ENCODE measurements around the gene ANKRD33.

ANKRD33 gene

DNA sequence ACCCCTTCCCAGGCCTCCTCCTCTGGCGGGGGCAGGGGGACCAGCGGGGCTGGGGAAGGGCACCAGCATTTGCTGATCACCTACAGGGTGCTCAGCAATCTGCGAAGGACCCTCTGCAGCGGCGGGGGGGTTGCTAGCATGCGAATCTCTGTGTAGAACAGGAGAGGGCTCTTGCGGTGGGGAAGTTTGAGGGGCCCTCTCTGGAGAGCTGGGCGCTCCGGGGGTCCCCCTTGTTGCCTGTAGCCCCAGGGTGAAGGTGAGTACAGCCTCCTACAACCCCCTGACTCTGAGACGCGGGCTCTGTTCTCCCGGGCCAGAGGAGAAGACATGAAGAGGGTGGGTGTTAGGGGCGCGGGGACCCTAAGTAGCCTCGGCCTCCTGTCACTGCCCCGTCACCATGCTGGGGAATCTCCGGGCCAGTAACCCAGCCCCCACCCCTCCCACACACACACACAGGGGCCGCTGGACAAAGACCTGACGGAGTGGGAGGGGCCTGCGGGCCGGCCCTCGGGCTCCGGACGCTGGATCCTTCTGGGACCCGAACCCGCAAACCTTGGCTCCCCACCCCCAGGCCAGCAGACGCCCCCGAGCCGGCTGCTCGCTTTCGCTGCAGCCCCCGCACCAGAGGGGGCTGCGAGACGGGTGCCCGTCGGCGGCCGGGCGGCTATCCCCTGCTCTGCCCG, 40.1 kb upstream of the ANKRD33 start:
- DNase-seq (ENCODE audit: insufficient read length, low spot score), result no peak
- no peak for FAIRE-seq
- TF ChIP-seq POLR2AphosphoS5 (IDR thresholded peaks at IDR 0.05; ENCODE audit: low read depth, low read length) (no peak), TAF1 (IDR thresholded peaks at IDR 0.05; ENCODE audit: low read depth, low read length) (no peak), POLR2A (IDR thresholded peaks at IDR 0.05; ENCODE audit: low read depth, low read length) (no peak), PAX5 (IDR thresholded peaks at IDR 0.05; ENCODE audit: insufficient read depth, low read length, severe bottlenecking) (no peak), SPI1 (IDR thresholded peaks at IDR 0.05; ENCODE audit: low read depth, low read length) (no peak), POU2F2 (IDR thresholded peaks at IDR 0.05; ENCODE audit: low read depth, low read length) (no peak)

DNA sequence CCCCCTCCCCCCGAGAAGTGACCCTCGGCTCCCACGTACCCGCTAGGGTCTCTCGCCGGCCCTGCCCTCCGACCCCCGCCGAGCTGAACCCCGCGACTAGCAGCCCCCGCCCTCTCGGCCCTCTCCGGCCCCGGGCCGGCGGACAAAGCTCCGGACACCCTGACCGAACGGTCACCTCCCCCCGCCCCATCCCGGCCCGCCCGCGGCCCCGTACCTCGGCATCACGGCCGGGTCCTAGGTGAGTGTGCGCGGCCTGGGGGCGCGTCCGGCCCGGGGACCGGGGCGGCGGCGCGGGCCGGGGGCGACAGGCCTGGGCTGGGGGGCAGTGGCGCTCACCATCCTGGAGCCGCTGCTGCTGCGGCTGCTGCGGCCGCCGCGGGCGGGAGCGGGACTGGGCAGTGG, 39.6 kb upstream of the ANKRD33 start, which contains the start of gene FIGNL2:
Gene FIGNL2 (minus strand): TSS at position 393 of the 402 bp plus-strand sequence. CDS start 26,305 bp downstream, outside the sequence.
- no peak for DNase-seq (ENCODE audit: insufficient read length, low spot score)
- FAIRE-seq, result no peak
- TF ChIP-seq POU2F2 (IDR thresholded peaks at IDR 0.05; ENCODE audit: low read depth, low read length) (no peak), SPI1 (IDR thresholded peaks at IDR 0.05; ENCODE audit: low read depth, low read length) (no peak), PAX5 (IDR thresholded peaks at IDR 0.05; ENCODE audit: insufficient read depth, low read length, severe bottlenecking) (no peak), POLR2AphosphoS5 (IDR thresholded peaks at IDR 0.05; ENCODE audit: low read depth, low read length) (no peak), POLR2A (IDR thresholded peaks at IDR 0.05; ENCODE audit: low read depth, low read length) (no peak), TAF1 (IDR thresholded peaks at IDR 0.05; ENCODE audit: low read depth, low read length) (no peak)

DNA sequence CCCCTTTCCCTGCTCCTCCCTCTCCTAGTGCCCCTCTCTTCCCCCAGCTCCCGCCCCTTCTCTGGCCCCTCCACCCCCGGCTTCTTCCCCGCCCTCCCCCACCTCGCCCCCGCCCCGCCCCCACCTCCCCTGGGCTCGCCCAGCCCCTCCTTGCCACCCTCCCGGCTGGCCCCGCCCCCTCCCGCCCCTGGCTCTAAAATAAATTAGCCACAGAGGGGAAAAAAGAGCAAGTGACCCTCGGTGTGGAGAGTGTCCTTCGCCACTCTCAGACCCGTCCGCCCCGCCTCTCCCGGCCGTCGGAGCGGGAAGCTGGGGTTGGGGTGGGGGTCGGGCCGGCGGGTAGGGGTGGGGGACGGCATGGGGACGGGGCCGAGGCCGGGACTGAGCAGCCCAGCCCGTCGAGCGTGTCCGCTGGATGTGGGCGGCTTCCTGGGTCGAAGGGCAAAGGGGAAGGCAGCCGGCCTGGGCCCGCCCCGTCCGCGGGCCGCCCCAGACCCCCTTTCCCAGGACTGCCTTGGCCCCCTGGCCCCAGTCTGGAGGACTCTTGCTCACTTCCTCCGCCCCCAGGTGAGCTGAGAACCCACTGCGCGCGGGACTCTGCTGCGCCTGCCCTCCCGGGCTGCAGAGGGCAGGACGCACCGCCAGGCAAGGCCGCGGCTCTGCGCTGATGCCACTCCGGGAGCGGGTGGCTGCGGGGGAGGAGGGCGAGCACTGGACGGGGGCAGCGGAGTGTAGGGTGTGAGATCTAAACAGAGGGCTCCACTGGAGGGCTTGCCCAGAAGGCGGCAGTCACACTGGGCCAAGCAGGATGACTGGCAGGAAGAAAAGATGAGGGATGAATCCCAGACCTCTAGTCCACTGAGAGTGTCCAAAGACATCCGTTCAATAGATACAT, 38.8 kb upstream of the ANKRD33 start:
- TF ChIP-seq SPI1 (IDR thresholded peaks at IDR 0.05; ENCODE audit: low read depth, low read length) (no peak), PAX5 (IDR thresholded peaks at IDR 0.05; ENCODE audit: insufficient read depth, low read length, severe bottlenecking) (no peak), POU2F2 (IDR thresholded peaks at IDR 0.05; ENCODE audit: low read depth, low read length) (no peak), TAF1 (IDR thresholded peaks at IDR 0.05; ENCODE audit: low read depth, low read length) (no peak), POLR2AphosphoS5 (IDR thresholded peaks at IDR 0.05; ENCODE audit: low read depth, low read length) (no peak)
- FAIRE-seq, result no peak
- DNase-seq (ENCODE audit: insufficient read length, low spot score), result no peak

DNA sequence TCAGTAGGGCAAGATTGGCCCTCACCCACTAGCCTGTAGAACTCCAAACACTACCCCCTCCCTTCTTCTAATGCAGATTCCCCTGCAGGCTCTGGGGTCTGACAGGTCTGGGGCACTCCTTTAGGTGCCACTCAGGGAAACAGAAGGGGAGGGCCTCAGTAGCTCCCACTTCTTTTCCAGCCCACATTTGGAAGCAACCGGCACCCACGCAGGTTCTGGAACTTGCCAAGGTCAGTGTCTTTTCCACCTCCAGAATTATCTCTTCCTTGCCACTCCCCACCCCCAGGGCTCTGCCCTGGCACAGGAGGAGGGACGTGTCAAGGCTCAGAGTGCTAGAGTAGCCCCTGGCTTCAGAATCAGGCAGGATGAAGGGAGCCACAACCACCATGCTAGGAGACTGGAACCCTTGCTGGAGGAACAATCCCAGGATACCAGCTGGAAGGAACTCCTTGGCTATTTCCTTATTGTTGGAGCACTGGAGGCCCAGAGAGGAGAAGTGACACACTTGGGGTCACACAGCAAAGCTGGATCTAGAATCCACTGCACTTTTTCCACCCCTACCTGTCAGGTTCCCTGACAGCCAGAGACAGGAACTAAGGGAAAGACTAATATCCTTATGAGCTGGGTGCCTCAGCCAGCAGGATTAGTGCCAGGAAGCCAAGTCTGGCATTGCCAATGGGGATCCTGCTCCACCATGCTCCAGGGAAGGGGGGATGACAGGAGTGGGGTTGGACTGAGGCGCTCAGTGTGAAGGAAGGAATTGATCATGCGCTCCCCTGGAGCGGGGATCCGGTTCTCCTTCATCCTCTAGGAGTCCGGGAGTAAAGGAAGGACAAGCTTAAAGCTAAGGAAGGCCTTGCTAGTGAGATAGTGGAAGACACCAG, 37.6 kb upstream of the ANKRD33 start:
- DNase-seq (ENCODE audit: insufficient read length, low spot score), result no peak
- TF ChIP-seq TAF1 (IDR thresholded peaks at IDR 0.05; ENCODE audit: low read depth, low read length) (no peak), POLR2AphosphoS5 (IDR thresholded peaks at IDR 0.05; ENCODE audit: low read depth, low read length) (no peak)
- FAIRE-seq, result no peak

DNA sequence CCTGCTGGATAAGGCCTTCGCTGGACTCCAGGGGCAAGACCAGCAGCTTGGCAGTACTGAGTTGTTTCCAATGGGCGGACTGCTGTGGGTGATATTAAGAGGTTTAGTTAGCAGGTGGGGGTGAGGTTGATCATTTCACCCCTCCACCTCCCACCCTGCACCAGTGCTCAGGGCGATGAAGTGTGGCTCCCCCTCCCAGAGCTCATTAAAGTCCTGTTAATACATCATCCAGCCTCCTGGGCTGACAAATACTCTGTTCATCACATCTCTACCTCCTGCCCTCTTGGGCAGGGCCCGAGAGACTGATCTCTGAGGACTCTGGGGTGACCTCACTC, 37.0 kb upstream of the ANKRD33 start:
- TF ChIP-seq TAF1 (IDR thresholded peaks at IDR 0.05; ENCODE audit: low read depth, low read length) (no peak), POLR2A (IDR thresholded peaks at IDR 0.05; ENCODE audit: low read depth, low read length) (no peak), PAX5 (IDR thresholded peaks at IDR 0.05; ENCODE audit: insufficient read depth, low read length, severe bottlenecking) (no peak), POU2F2 (IDR thresholded peaks at IDR 0.05; ENCODE audit: low read depth, low read length) (no peak), POLR2AphosphoS5 (IDR thresholded peaks at IDR 0.05; ENCODE audit: low read depth, low read length) (no peak), SPI1 (IDR thresholded peaks at IDR 0.05; ENCODE audit: low read depth, low read length) (no peak)
- no peak for DNase-seq (ENCODE audit: insufficient read length, low spot score)
- no peak for FAIRE-seq

DNA sequence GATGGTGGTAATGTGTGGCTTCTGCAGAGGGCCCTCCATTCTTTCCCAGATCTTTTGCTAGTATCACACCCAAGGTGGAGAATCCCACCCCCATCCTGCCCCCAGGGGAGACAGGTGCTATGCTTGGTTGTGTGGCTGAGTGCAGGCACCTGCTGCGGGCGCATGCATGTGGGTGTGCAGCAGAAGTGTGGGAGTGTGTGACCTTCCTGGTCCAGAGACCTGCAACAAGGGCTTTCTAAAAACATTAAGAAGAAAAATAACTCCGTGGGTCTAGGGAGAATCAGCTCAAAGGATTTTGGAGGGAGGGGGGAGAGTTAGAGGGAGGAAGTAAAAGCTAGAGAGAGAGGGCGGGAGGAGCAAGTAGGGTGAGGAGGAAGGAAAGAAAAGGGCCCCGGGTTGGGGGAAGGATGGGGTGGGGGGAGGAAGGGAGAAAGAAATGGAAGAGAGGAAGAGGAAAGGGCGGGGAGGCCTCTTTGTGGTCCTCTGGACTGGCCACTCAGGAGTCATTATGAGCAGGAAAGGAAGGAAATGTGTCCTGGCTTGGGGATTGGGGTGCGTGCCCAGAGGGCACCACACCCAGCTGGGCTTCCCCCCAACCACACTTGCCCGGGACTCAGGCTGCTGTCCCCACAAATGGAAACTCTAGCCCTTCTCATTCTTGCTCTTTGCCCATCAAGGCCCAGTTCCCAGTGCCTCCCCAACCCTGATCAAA, 36.3 kb upstream of the ANKRD33 start:
- no peak for DNase-seq (ENCODE audit: insufficient read length, low spot score)
- TF ChIP-seq SPI1 (IDR thresholded peaks at IDR 0.05; ENCODE audit: low read depth, low read length) (no peak), TAF1 (IDR thresholded peaks at IDR 0.05; ENCODE audit: low read depth, low read length) (no peak)
- FAIRE-seq, result no peak

DNA sequence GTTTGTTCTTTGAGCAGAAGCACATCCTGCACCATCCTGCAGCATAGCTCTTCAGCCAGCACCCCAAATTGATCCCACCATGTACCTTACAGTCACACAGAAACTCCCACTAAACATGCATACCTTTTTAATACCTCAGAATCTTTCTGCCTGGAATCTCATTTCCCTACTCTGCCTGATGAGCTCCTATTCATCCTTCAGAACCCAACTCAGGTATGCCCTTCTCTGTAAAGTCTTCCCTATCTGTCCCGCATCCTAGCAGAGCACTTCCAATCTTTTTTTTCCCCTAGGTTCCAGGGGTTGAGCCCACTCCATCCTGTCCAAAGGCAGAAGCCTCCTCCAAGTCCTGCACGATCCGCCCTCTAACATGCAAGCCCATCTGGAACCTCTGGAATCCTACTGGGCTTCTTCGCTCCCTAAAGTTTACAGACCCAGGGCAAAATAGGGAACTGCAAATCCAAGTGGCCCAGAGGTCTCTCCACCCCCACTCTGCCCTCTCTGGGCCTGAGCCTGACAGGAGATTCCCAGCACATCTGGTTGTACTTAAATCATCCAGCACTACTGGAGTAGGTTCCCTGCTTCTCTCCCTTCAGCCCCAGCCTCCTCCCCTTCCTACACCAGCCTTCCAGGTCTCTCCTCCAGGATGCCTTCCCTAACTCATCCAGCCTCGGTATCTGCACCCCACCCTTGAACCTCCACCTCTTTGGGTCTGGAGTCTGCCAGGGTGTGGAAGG, 35.3 kb upstream of the ANKRD33 start:
- no peak for TF ChIP-seq POU2F2 (IDR thresholded peaks at IDR 0.05; ENCODE audit: low read depth, low read length)
- TF ChIP-seq PAX5 (IDR thresholded peaks at IDR 0.05; ENCODE audit: insufficient read depth, low read length, severe bottlenecking), result no peak
- TF ChIP-seq POLR2AphosphoS5 (IDR thresholded peaks at IDR 0.05; ENCODE audit: low read depth, low read length), result no peak
- TF ChIP-seq POLR2A (IDR thresholded peaks at IDR 0.05; ENCODE audit: low read depth, low read length), result no peak
- no peak for TF ChIP-seq TAF1 (IDR thresholded peaks at IDR 0.05; ENCODE audit: low read depth, low read length)
- TF ChIP-seq SPI1 (IDR thresholded peaks at IDR 0.05; ENCODE audit: low read depth, low read length), result no peak
- no peak for FAIRE-seq
- no peak for DNase-seq (ENCODE audit: insufficient read length, low spot score)

DNA sequence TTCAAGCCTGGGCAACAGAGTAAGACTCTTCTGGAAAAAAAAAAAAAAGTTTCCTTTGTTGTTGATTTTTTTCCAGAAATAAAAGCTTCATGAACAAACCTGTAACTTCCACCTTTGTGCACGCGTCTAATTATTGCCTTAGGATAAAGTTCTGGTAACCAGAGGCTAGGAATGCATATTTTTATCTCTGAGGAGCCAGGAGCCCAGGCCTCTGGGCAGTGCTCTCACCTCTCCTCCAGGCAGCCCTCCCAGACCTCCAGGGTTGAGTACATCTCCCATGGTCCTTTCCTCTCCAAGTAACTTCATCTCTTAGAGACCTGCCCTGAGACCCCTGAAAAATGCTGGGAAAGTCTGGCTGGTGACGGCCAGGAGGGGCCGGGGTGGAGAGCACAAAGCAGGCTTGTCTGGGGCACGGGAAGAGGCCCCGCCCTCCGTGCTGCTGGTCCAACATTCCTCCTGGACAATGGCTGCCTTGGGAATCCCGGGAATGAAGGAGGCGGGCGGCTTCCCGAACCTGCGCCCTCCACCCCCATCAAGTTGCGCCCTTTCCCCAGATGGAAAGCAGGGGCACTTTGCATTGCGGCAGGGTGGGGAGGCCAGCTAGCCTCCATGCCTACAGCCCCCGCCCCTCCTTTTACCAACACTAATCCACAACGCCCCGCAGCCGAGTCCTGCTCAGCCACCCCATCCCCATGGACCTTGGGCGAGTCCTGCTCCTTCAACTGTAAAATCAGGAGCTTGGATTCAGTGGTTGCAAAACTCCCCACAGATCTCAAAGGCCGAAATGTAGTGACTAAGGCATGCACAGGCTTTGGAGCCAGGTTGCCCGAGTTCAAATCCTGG, 32.1 kb upstream of the ANKRD33 start:
- FAIRE-seq, result no peak
- TF ChIP-seq PAX5 (IDR thresholded peaks at IDR 0.05; ENCODE audit: insufficient read depth, low read length, severe bottlenecking) (no peak), POLR2AphosphoS5 (IDR thresholded peaks at IDR 0.05; ENCODE audit: low read depth, low read length) (no peak), POU2F2 (IDR thresholded peaks at IDR 0.05; ENCODE audit: low read depth, low read length) (no peak), TAF1 (IDR thresholded peaks at IDR 0.05; ENCODE audit: low read depth, low read length) (no peak), POLR2A (IDR thresholded peaks at IDR 0.05; ENCODE audit: low read depth, low read length) (no peak)
- no peak for DNase-seq (ENCODE audit: insufficient read length, low spot score)

All from GM12891 (cell line).